Stimulated activated CD8-positive, alpha-beta memory T cell treated with anti-CD3 and anti-CD28 coated beads, Interleukin-4, amount 100 ng/mL, for 1 hour (primary cell): ENCODE measurements around the gene SPIRE2.
"Not testable (repeated sequence)": the region's sequence is repeated elsewhere in the genome, so short reads cannot be mapped to it uniquely, and the experiment has no call there.

ENCODE experiments used
- DNase-seq, 2 donors: peaks; one replicate each; pipeline ENCODE4 v3.0.0-alpha.2; 2020; ENCODE audit warnings: low read depth in 2 of 2, low spot score in 1 of 2

The SPIRE2 gene

GRCh38 chr16:89862732-89863131 lies 34.5 kb downstream of the SPIRE2 start:
- DNase-seq: no peak

GRCh38 chr16:89863741-89864526 lies 35.7 kb downstream of the SPIRE2 start:
- no peak for DNase-seq

GRCh38 chr16:89864527-89864820 lies 36.2 kb downstream of the SPIRE2 start:
- DNase-seq: no peak

- no peak for DNase-seq
Observed at GRCh38 chr16:89867918-89868317, 39.6 kb downstream of the SPIRE2 start.

GRCh38 chr16:89869911-89870310 lies 41.6 kb downstream of the SPIRE2 start:
- DNase-seq: no peak

- no peak for DNase-seq
Observed at GRCh38 chr16:89870440-89870839, 42.2 kb downstream of the SPIRE2 start.

GRCh38 chr16:89871895-89872294 lies 43.6 kb downstream of the SPIRE2 start:
- DNase-seq: no peak

GRCh38 chr16:89873109-89873971 lies 45.1 kb downstream of the SPIRE2 start, which contains the start of gene TCF25:
TCF25 (plus strand) TSS chr16:89873592; CDS start chr16:89873668, 76 bp downstream.
- DNase-seq: peak; percentile 69 to 82

- peak; percentile 86 to 89 for DNase-seq
Observed at GRCh38 chr16:89873972-89874689, 45.9 kb downstream of the SPIRE2 start.

GRCh38 chr16:89879123-89879522 lies 50.8 kb downstream of the SPIRE2 start:
- DNase-seq: not testable (repeated sequence)

GRCh38 chr16:89880477-89881367 lies 52.4 kb downstream of the SPIRE2 start:
- no peak for DNase-seq

- no peak for DNase-seq
Observed at GRCh38 chr16:89881368-89881730, 53.1 kb downstream of the SPIRE2 start.

- DNase-seq: no peak
Observed at GRCh38 chr16:89883346-89884040, 55.2 kb downstream of the SPIRE2 start.

- DNase-seq: no peak
Observed at GRCh38 chr16:89884041-89884421, 55.8 kb downstream of the SPIRE2 start.

GRCh38 chr16:89887243-89887642 lies 59.0 kb downstream of the SPIRE2 start:
- no peak for DNase-seq

GRCh38 chr16:89890200-89890599 lies 61.9 kb downstream of the SPIRE2 start:
- DNase-seq: no peak

GRCh38 chr16:89890886-89891657 lies 62.8 kb downstream of the SPIRE2 start:
- no peak for DNase-seq

- DNase-seq: no peak
Observed at GRCh38 chr16:89892055-89892630, 63.9 kb downstream of the SPIRE2 start.

GRCh38 chr16:89892635-89893034 lies 64.4 kb downstream of the SPIRE2 start:
- DNase-seq: no peak
